ENCODE measurements around the gene PLXNA4. TPM values are rescaled to one million over a fixed set of nuclear protein-coding genes. Genes with fewer than 3 reads are reported as not detected.

The PLXNA4 gene
- total RNA-seq, 1 experiment from 2014 or later = 0.81 TPM

GRCh38 chr7:132410861-132411541 is 165.3 kb downstream of the PLXNA4 start:
- ATAC-seq = no peak
- CTCF ChIA-PET = interaction anchor here (1.1 kb wide), 1 partner anchor 16 kb away, joined by 3 read pairs; no protein-coding TSS in a partner anchor
- Mint-ChIP-seq H3K4me3 (no peak overlapping the region), H3K4me1 (peaks cover 9% of the 10 kb centered on the region), H3K27me3 (ENCODE audit: low read depth) (no peaks in the 10 kb centered on the region), H3K9me3 (no peaks in the 10 kb centered on the region), H3K36me3 (no peaks in the 10 kb centered on the region), H3K27ac (no peak overlapping the region)
- POLR2A ChIA-PET = no interaction called here
- DNase-seq (ENCODE audit: low spot score) = no peak
- TF ChIP-seq JUN (CRISPR knock-in tag; IDR thresholded peaks at IDR 0.05) (no peak), CREM (CRISPR knock-in tag; IDR thresholded peaks at IDR 0.05) (no peak), FOXP4 (CRISPR knock-in tag; IDR thresholded peaks at IDR 0.05) (no peak), ARID4B (CRISPR knock-in tag; IDR thresholded peaks at IDR 0.05; ENCODE audit: borderline replicate concordance) (no peak), MXD4 (CRISPR knock-in tag; IDR thresholded peaks at IDR 0.05; ENCODE audit: borderline replicate concordance) (no peak), ZSCAN18 (CRISPR knock-in tag; IDR thresholded peaks at IDR 0.05) (no peak), ATF3 (CRISPR knock-in tag; conservative IDR thresholded peaks at IDR 0.05) (no peak), E2F5 (CRISPR knock-in tag; IDR thresholded peaks at IDR 0.05) (no peak), ZNF121 (CRISPR knock-in tag; IDR thresholded peaks at IDR 0.05) (no peak), EMX1 (CRISPR knock-in tag; IDR thresholded peaks at IDR 0.05) (no peak), RORB (CRISPR knock-in tag; IDR thresholded peaks at IDR 0.05) (no peak), NFYB (CRISPR knock-in tag; conservative IDR thresholded peaks at IDR 0.05; ENCODE audit: low read depth) (no peak), ZNF317 (CRISPR knock-in tag; IDR thresholded peaks at IDR 0.05; ENCODE audit: borderline replicate concordance, low read depth) (no peak), OVOL2 (CRISPR knock-in tag; IDR thresholded peaks at IDR 0.05; ENCODE audit: borderline replicate concordance) (no peak), NFATC4 (CRISPR knock-in tag; IDR thresholded peaks at IDR 0.05) (no peak), HMGA2 (CRISPR knock-in tag; IDR thresholded peaks at IDR 0.05) (no peak), ZNF263 (CRISPR knock-in tag; IDR thresholded peaks at IDR 0.05; ENCODE audit: low read depth) (no peak), PRDM15 (CRISPR knock-in tag; IDR thresholded peaks at IDR 0.05) (no peak), ZNF281 (CRISPR knock-in tag; IDR thresholded peaks at IDR 0.05) (no peak)

All from WTC11 (cell line).